Measurements from ENCODE around the gene FAM72C. TPM values are rescaled to one million over a fixed set of nuclear protein-coding genes. Genes with fewer than 3 reads are reported as not detected.
"Not testable (repeated sequence)": the region's sequence is repeated elsewhere in the genome, so short reads cannot be mapped to it uniquely, and the experiment has no call there.

Gene FAM72C
- 16.9 and 17.3 TPM in 2 replicates for total RNA-seq

- H3K4me3 Mint-ChIP-seq; H3K27me3 Mint-ChIP-seq; H3K36me3 Mint-ChIP-seq (ENCODE audit: low read depth); H3K27ac Mint-ChIP-seq; DNase-seq; intact Hi-C loops (cut with micrococcal nuclease); H3K9me3 Mint-ChIP-seq; H3K4me1 Mint-ChIP-seq: not testable (repeated sequence)
Observed at GRCh38 chr1:143971924-143972700, at the start of gene FAM72C. TSS of gene FAM72C (minus strand) at chr1:143971986. CDS start at chr1:143971141, 845 bp downstream.

- H3K27ac Mint-ChIP-seq; H3K27me3 Mint-ChIP-seq; H3K4me3 Mint-ChIP-seq; H3K36me3 Mint-ChIP-seq (ENCODE audit: low read depth); H3K4me1 Mint-ChIP-seq; intact Hi-C loops (cut with micrococcal nuclease); H3K9me3 Mint-ChIP-seq; DNase-seq: not testable (repeated sequence)
Observed at GRCh38 chr1:144020001-144020738, 48.4 kb upstream of the FAM72C start.

- H3K4me1 Mint-ChIP-seq; H3K9me3 Mint-ChIP-seq; H3K36me3 Mint-ChIP-seq (ENCODE audit: low read depth); H3K27me3 Mint-ChIP-seq; intact Hi-C loops (cut with micrococcal nuclease); H3K4me3 Mint-ChIP-seq; H3K27ac Mint-ChIP-seq; DNase-seq: not testable (repeated sequence)
Observed at GRCh38 chr1:144019101-144019500, 47.3 kb upstream of the FAM72C start.

GRCh38 chr1:144015180-144015966 lies 43.6 kb upstream of the FAM72C start:
- H3K4me3 Mint-ChIP-seq; intact Hi-C loops (cut with micrococcal nuclease); H3K9me3 Mint-ChIP-seq; H3K27ac Mint-ChIP-seq; DNase-seq; H3K36me3 Mint-ChIP-seq (ENCODE audit: low read depth); H3K27me3 Mint-ChIP-seq; H3K4me1 Mint-ChIP-seq: not testable (repeated sequence)

- H3K36me3 Mint-ChIP-seq (ENCODE audit: low read depth); H3K27ac Mint-ChIP-seq; H3K4me3 Mint-ChIP-seq; H3K4me1 Mint-ChIP-seq; intact Hi-C loops (cut with micrococcal nuclease); H3K9me3 Mint-ChIP-seq; DNase-seq; H3K27me3 Mint-ChIP-seq: not testable (repeated sequence)
Observed at GRCh38 chr1:144014528-144014927, 42.7 kb upstream of the FAM72C start.

- intact Hi-C loops (cut with micrococcal nuclease); H3K4me3 Mint-ChIP-seq; DNase-seq; H3K4me1 Mint-ChIP-seq; H3K9me3 Mint-ChIP-seq; H3K36me3 Mint-ChIP-seq (ENCODE audit: low read depth); H3K27ac Mint-ChIP-seq; H3K27me3 Mint-ChIP-seq: not testable (repeated sequence)
Observed at GRCh38 chr1:144014121-144014520, 42.3 kb upstream of the FAM72C start.

GRCh38 chr1:144012168-144012733 lies 40.5 kb upstream of the FAM72C start:
- H3K4me1 Mint-ChIP-seq; H3K27me3 Mint-ChIP-seq; H3K27ac Mint-ChIP-seq; intact Hi-C loops (cut with micrococcal nuclease); H3K9me3 Mint-ChIP-seq; DNase-seq; H3K36me3 Mint-ChIP-seq (ENCODE audit: low read depth); H3K4me3 Mint-ChIP-seq: not testable (repeated sequence)

- H3K4me1 Mint-ChIP-seq; H3K4me3 Mint-ChIP-seq; H3K9me3 Mint-ChIP-seq; intact Hi-C loops (cut with micrococcal nuclease); DNase-seq; H3K36me3 Mint-ChIP-seq (ENCODE audit: low read depth); H3K27ac Mint-ChIP-seq; H3K27me3 Mint-ChIP-seq: not testable (repeated sequence)
Observed at GRCh38 chr1:144009410-144009809, 37.6 kb upstream of the FAM72C start.

GRCh38 chr1:144004259-144004658 lies 32.5 kb upstream of the FAM72C start:
- H3K9me3 Mint-ChIP-seq; H3K27ac Mint-ChIP-seq; DNase-seq; H3K27me3 Mint-ChIP-seq; H3K4me3 Mint-ChIP-seq; H3K4me1 Mint-ChIP-seq; H3K36me3 Mint-ChIP-seq (ENCODE audit: low read depth); intact Hi-C loops (cut with micrococcal nuclease): not testable (repeated sequence)

- H3K27ac Mint-ChIP-seq; H3K27me3 Mint-ChIP-seq; H3K4me1 Mint-ChIP-seq; H3K9me3 Mint-ChIP-seq; DNase-seq; intact Hi-C loops (cut with micrococcal nuclease); H3K4me3 Mint-ChIP-seq; H3K36me3 Mint-ChIP-seq (ENCODE audit: low read depth): not testable (repeated sequence)
Observed at GRCh38 chr1:144003306-144004029, 31.7 kb upstream of the FAM72C start.

GRCh38 chr1:144002141-144002881 lies 30.5 kb upstream of the FAM72C start:
- DNase-seq; H3K27ac Mint-ChIP-seq; H3K36me3 Mint-ChIP-seq (ENCODE audit: low read depth); H3K4me1 Mint-ChIP-seq; intact Hi-C loops (cut with micrococcal nuclease); H3K9me3 Mint-ChIP-seq; H3K27me3 Mint-ChIP-seq; H3K4me3 Mint-ChIP-seq: not testable (repeated sequence)

- H3K4me1 Mint-ChIP-seq; H3K9me3 Mint-ChIP-seq; H3K27ac Mint-ChIP-seq; DNase-seq; H3K36me3 Mint-ChIP-seq (ENCODE audit: low read depth); H3K27me3 Mint-ChIP-seq; intact Hi-C loops (cut with micrococcal nuclease); H3K4me3 Mint-ChIP-seq: not testable (repeated sequence)
Observed at GRCh38 chr1:144001077-144001476, 29.3 kb upstream of the FAM72C start.

GRCh38 chr1:143996020-143996419 lies 24.2 kb upstream of the FAM72C start:
- H3K36me3 Mint-ChIP-seq (ENCODE audit: low read depth); H3K9me3 Mint-ChIP-seq; H3K27ac Mint-ChIP-seq; DNase-seq; H3K27me3 Mint-ChIP-seq; intact Hi-C loops (cut with micrococcal nuclease); H3K4me1 Mint-ChIP-seq; H3K4me3 Mint-ChIP-seq: not testable (repeated sequence)
